ENCODE results near the gene REEP1. TPM values are rescaled to one million over a fixed set of nuclear protein-coding genes. Genes with fewer than 3 reads are reported as not detected.
A peak's percentile ranks its signal among the peaks of the same experiment; 100 is the strongest.

REEP1 gene
- total RNA-seq, 1 experiment from 2014 or later: 5.3 TPM

DNA sequence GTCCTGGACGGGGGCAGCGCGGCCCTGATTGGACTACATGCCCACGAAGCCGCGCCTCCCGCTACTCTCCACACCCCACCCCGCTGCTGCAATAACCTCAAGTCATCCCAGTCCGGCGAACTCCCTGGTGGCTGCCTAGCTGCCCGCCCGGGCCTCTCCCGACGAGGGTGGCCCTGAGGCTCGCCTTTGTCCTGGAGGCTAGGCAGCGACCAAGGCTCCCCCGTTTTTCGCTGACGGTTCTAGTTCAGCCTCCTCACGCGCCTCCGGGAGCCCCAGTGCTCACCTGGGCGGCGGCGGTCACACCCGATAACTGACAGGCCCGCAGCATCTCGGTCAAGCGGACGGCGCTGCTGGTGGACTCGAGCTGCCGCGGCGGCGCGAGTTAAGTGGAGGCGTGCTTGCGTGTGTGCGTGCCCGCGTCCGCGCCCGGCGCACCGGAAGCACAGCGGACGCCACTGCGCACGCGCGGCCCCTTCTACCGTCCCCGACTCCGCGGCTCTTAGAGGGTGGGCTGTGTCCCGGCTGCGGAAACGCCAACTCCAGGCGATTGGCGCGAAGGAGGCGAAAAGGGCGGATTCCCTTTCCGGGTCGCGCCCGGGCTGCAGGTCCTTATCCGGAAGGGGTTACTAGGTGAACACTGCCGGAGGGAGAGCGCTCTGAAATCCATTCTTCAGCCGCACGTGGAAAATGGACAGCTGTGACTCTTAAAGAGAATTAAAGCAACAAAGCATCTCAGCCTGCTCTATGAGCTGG, 142.2 kb downstream of the REEP1 start, which contains the start of gene IMMT:
TSS of gene IMMT (minus strand) at position 408 of the 753 bp plus-strand sequence. CDS start at position 328, 80 bp downstream.
- Mint-ChIP-seq H3K36me3 (ENCODE audit: insufficient read depth, unreplicated experiment) (peaks cover 47% of the 10 kb centered on the region), H3K4me3 (ENCODE audit: low read depth, unreplicated experiment) (peak within 1 kb of the TSS; percentile 98), H3K9me3 (ENCODE audit: low read depth, unreplicated experiment) (no peaks in the 10 kb centered on the region), H3K27me3 (ENCODE audit: unreplicated experiment) (no peaks in the 10 kb centered on the region), H3K27ac (ENCODE audit: unreplicated experiment) (peak within 1 kb of the TSS; percentile 90), H3K4me1 (ENCODE audit: low read depth, unreplicated experiment) (peaks cover 38% of the 10 kb centered on the region)
- no TSS peak for BruUV-seq (replicated peaks)
- TF ChIP-seq CTCF (IDR thresholded peaks at IDR 0.05; ENCODE audit: unreplicated experiment): no peak
- CTCF ChIA-PET: interaction anchor here (1.8 kb wide), 1 partner anchor 9 kb away, joined by 4 read pairs; no protein-coding TSS in a partner anchor
- peak; percentile 94 for DNase-seq
- intact Hi-C loops (cut with micrococcal nuclease; ENCODE audit: unreplicated experiment): no loop called here

DNA sequence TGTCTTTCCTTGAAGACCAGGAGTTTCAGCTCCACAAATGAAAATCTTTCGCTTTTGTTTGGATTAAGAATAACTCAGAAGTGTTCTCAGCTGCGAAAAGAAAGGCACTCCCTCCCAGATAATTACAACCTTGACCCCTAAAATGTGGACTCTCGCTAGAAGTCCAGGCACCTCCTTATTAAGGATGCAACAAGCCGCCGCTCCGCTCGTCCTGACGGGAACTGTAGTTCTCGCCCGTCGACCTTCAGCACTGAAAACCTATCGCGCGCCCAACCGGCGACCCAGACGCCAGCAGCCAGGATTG, 142.7 kb downstream of the REEP1 start:
- no TSS peak for BruUV-seq (replicated peaks)
- peaks cover 39% of the 10 kb centered on the region for H3K4me1 Mint-ChIP-seq (ENCODE audit: low read depth, unreplicated experiment)
- H3K4me3 Mint-ChIP-seq (ENCODE audit: low read depth, unreplicated experiment): peak overlapping the region; percentile 98
- H3K9me3 Mint-ChIP-seq (ENCODE audit: low read depth, unreplicated experiment): no peaks in the 10 kb centered on the region
- intact Hi-C loops (cut with micrococcal nuclease; ENCODE audit: unreplicated experiment): no loop called here
- no peak for TF ChIP-seq CTCF (IDR thresholded peaks at IDR 0.05; ENCODE audit: unreplicated experiment)
- H3K36me3 Mint-ChIP-seq (ENCODE audit: insufficient read depth, unreplicated experiment): peaks cover 50% of the 10 kb centered on the region
- no peak for DNase-seq
- H3K27ac Mint-ChIP-seq (ENCODE audit: unreplicated experiment): peak overlapping the region; percentile 90
- CTCF ChIA-PET: no interaction called here
- H3K27me3 Mint-ChIP-seq (ENCODE audit: unreplicated experiment): no peaks in the 10 kb centered on the region

GRCh38 chr2:86193901-86194567, 143.4 kb downstream of the REEP1 start:
- Mint-ChIP-seq H3K4me3 (ENCODE audit: low read depth, unreplicated experiment) (peak overlapping the region; percentile 98), H3K27me3 (ENCODE audit: unreplicated experiment) (no peaks in the 10 kb centered on the region), H3K36me3 (ENCODE audit: insufficient read depth, unreplicated experiment) (peaks cover 44% of the 10 kb centered on the region), H3K9me3 (ENCODE audit: low read depth, unreplicated experiment) (no peaks in the 10 kb centered on the region), H3K27ac (ENCODE audit: unreplicated experiment) (peak overlapping the region; percentile 90), H3K4me1 (ENCODE audit: low read depth, unreplicated experiment) (peaks cover 39% of the 10 kb centered on the region)
- CTCF ChIA-PET: no interaction called here
- DNase-seq: no peak
- no peak for TF ChIP-seq CTCF (IDR thresholded peaks at IDR 0.05; ENCODE audit: unreplicated experiment)
- intact Hi-C loops (cut with micrococcal nuclease; ENCODE audit: unreplicated experiment): no loop called here
- BruUV-seq (replicated peaks): TSS peak; percentile 31

DNA sequence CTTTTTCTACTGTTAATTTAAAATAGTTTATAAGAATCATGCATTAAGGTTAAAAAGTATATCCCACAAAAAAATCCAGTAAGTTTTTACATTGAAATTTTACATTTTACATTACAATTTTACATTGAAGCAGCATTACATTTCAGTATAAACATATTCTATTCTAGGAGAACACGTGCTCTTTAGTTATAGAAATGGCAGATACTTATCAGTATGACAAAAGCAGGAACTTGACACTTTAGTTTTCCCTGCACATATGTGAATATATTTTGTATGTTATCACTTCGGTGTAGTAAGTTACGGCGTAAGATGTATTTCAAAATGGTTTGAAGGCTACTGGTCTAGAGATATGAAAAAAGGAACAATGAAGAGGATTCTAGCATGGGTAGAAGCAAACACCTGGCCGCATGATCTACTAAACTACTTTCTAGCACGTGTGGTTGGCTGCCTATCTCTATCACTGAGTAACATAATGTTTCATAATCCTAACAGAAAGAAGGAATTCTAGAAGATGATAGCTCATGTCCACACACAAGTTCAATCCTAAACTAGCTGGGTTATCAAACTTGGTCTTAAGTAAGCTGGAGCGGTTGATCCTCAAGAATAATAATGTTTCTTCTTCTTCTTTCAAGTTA, 147.5 kb downstream of the REEP1 start:
- CTCF ChIA-PET: no interaction called here
- Mint-ChIP-seq H3K27ac (ENCODE audit: unreplicated experiment) (no peak overlapping the region), H3K27me3 (ENCODE audit: unreplicated experiment) (no peaks in the 10 kb centered on the region), H3K4me1 (ENCODE audit: low read depth, unreplicated experiment) (peaks cover 41% of the 10 kb centered on the region), H3K36me3 (ENCODE audit: insufficient read depth, unreplicated experiment) (peaks cover 35% of the 10 kb centered on the region), H3K9me3 (ENCODE audit: low read depth, unreplicated experiment) (no peaks in the 10 kb centered on the region), H3K4me3 (ENCODE audit: low read depth, unreplicated experiment) (no peak overlapping the region)
- no peak for DNase-seq
- no TSS peak for BruUV-seq (replicated peaks)
- no peak for TF ChIP-seq CTCF (IDR thresholded peaks at IDR 0.05; ENCODE audit: unreplicated experiment)
- intact Hi-C loops (cut with micrococcal nuclease; ENCODE audit: unreplicated experiment): no loop called here
